ENCODE data around the gene EIF4G3. TPM values are rescaled to one million over a fixed set of nuclear protein-coding genes. Genes with fewer than 3 reads are reported as not detected.
"Not testable (repeated sequence)": the region's sequence is repeated elsewhere in the genome, so short reads cannot be mapped to it uniquely, and the experiment has no call there.

The EIF4G3 gene
- total RNA-seq, 4 donors from 2014 or later, result 41.2 to 57.3 (median 50.0) TPM

DNA sequence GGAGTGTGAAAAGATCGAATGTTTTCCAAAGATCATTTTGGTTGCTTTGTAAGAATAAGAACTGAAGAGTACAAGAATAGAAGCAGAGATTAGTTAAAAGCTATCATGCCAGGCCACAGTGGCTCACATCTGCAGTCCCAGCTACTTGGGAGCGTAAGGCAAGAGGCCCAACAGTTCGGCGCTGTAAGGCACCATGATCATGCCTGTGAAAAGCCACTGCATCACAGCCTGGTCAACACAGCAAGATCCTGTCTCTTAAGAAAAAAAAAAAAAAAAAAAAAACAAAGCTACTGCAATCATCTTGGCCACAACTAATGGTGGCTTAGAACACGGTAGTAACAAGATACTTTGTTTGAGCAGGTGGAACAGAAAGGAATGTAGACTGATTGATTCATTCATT, 116.2 kb downstream of the EIF4G3 start:
- 88 to 89% methylated on average over 5 of the region's 5 CpGs for WGBS, 2 donors
- H3K4me1 ChIP-seq, result peaks cover 0 to 4% (median 0%) of the 10 kb centered on the region in 4 donors
- no peak overlapping the region for H3K4me3 ChIP-seq
- H3K27ac ChIP-seq, result no peak overlapping the region
- H3K9me3 ChIP-seq, result no peaks in the 10 kb centered on the region
- DNase-seq (ENCODE audit: low spot score in 2 of 2), result no peak
- no peaks in the 10 kb centered on the region for H3K36me3 ChIP-seq
- H3K27me3 ChIP-seq, result no peaks in the 10 kb centered on the region
- TF ChIP-seq, protein P1, sequence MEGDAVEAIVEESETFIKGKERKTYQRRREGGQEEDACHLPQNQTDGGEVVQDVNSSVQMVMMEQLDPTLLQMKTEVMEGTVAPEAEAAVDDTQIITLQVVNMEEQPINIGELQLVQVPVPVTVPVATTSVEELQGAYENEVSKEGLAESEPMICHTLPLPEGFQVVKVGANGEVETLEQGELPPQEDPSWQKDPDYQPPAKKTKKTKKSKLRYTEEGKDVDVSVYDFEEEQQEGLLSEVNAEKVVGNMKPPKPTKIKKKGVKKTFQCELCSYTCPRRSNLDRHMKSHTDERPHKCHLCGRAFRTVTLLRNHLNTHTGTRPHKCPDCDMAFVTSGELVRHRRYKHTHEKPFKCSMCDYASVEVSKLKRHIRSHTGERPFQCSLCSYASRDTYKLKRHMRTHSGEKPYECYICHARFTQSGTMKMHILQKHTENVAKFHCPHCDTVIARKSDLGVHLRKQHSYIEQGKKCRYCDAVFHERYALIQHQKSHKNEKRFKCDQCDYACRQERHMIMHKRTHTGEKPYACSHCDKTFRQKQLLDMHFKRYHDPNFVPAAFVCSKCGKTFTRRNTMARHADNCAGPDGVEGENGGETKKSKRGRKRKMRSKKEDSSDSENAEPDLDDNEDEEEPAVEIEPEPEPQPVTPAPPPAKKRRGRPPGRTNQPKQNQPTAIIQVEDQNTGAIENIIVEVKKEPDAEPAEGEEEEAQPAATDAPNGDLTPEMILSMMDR (IDR thresholded peaks at IDR 0.05), result no peak
- no peak for TF ChIP-seq EP300 (IDR thresholded peaks at IDR 0.05)
- TF ChIP-seq POLR2A (IDR thresholded peaks at IDR 0.05), result no peak

GRCh38 chr1:21059021-21059420, 117.7 kb downstream of the EIF4G3 start:
- Histone ChIP-seq H3K4me3 (no peak overlapping the region), H3K9me3 (no peaks in the 10 kb centered on the region), H3K27ac (no peak overlapping the region), H3K4me1 (peaks cover 0 to 4% (median 0%) of the 10 kb centered on the region in 4 donors), H3K36me3 (no peaks in the 10 kb centered on the region), H3K27me3 (no peaks in the 10 kb centered on the region)
- no peak for TF ChIP-seq EP300 (IDR thresholded peaks at IDR 0.05)
- no peak for TF ChIP-seq POLR2A (IDR thresholded peaks at IDR 0.05)
- TF ChIP-seq, protein P1 (IDR thresholded peaks at IDR 0.05), result no peak
- no peak for DNase-seq (ENCODE audit: low spot score in 2 of 2)

GRCh38 chr1:21058035-21058793, 118.5 kb downstream of the EIF4G3 start:
- TF ChIP-seq, protein P1 (IDR thresholded peaks at IDR 0.05), result no peak
- TF ChIP-seq POLR2A (IDR thresholded peaks at IDR 0.05), result no peak
- no peak for TF ChIP-seq EP300 (IDR thresholded peaks at IDR 0.05)
- WGBS, 2 donors, result 74 to 78% methylated on average over 3 of the region's 3 CpGs
- no peak overlapping the region for H3K27ac ChIP-seq
- no peaks in the 10 kb centered on the region for H3K27me3 ChIP-seq
- H3K36me3 ChIP-seq, result no peaks in the 10 kb centered on the region
- no peak for DNase-seq (ENCODE audit: low spot score in 2 of 2)
- peaks cover 0 to 4% (median 0%) of the 10 kb centered on the region in 4 donors for H3K4me1 ChIP-seq
- no peak overlapping the region for H3K4me3 ChIP-seq
- no peaks in the 10 kb centered on the region for H3K9me3 ChIP-seq

DNA sequence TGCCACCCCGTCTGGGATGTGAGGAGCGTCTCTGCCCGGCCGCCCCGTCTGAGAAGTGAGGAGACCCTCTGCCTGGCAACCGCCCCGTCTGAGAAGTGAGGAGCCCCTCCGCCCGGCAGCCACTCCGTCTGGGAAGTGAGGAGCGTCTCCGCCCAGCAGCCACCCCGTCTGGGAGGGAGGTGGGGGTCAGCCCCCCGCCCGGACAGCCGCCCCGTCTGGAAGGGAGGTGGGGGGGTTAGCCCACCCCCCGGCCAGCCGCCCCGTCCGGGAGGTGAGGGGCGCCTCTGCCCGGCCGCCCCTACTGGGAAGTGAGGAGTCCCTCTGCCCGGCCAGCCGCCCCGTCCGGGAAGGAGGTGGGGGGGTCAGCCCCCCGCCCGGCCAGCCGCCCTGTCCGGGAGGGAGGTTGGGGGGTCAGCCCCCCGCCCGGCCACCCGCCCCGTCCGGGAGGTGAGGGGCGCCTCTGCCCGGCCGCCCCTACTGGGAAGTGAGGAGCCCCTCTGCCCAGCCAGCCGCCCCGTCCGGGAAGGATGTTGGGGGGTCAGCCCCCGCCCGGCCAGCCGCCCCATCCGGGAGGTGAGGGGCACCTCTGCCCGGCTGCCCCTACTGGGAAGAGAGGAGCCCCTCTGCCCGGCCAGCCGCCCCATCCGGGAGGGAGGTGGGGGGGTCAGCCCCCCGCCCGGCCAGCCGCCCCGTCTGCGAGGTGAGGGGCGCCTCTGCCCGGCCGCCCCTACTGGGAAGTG, 123.3 kb downstream of the EIF4G3 start:
- not testable (repeated sequence) for DNase-seq (ENCODE audit: low spot score in 2 of 2); H3K9me3 ChIP-seq; H3K27me3 ChIP-seq; H3K4me1 ChIP-seq; H3K27ac ChIP-seq; H3K4me3 ChIP-seq
- 98% methylated on average over 10 of the region's 59 CpGs; no CpG with 5 or more reads in 1 of the 2 donors for WGBS, 2 donors
- H3K36me3 ChIP-seq, result peaks cover 0 to 16% (median 0%) of the 10 kb centered on the region in 3 donors

DNA sequence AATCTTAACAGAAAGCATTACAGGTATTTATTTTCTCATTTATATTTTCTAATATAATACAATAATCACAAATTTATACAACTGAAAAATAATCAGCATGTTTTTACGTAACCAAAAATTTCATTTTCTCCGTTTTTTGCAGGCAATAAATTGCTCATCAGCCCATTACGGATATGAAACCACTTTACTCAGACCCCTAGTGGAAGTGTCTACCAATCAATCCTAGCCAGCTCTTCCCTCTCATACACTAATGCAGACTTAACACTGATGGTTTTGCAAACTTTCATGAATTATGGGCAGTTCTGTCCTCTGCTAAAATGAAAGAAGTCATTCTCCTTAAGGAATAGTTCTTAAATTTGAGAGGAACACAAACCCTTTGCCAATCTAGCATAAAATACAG, 124.7 kb downstream of the EIF4G3 start:
- peaks cover 0 to 20% (median 0%) of the 10 kb centered on the region in 3 donors for H3K36me3 ChIP-seq
- no peak overlapping the region for H3K4me3 ChIP-seq
- WGBS, 2 donors, result 87 to 88% methylated on average over 3 of the region's 3 CpGs
- no peaks in the 10 kb centered on the region for H3K27me3 ChIP-seq
- no peaks in the 10 kb centered on the region for H3K4me1 ChIP-seq
- H3K27ac ChIP-seq, result no peak overlapping the region
- DNase-seq (ENCODE audit: low spot score in 2 of 2), result no peak
- TF ChIP-seq EP300 (IDR thresholded peaks at IDR 0.05) (no peak), POLR2A (IDR thresholded peaks at IDR 0.05) (no peak)
- TF ChIP-seq, protein P1 (IDR thresholded peaks at IDR 0.05), result no peak
- no peaks in the 10 kb centered on the region for H3K9me3 ChIP-seq
